Eye (tissue), 1 donor: ENCODE data around the gene NCOR2.
"Not testable (repeated sequence)": the region's sequence is repeated elsewhere in the genome, so short reads cannot be mapped to it uniquely, and the experiment has no call there.

Source experiments
- DNase-seq: peaks from one replicate; pipeline ENCODE4 v3.0.0-alpha.2; 2015

NCOR2 gene

DNA sequence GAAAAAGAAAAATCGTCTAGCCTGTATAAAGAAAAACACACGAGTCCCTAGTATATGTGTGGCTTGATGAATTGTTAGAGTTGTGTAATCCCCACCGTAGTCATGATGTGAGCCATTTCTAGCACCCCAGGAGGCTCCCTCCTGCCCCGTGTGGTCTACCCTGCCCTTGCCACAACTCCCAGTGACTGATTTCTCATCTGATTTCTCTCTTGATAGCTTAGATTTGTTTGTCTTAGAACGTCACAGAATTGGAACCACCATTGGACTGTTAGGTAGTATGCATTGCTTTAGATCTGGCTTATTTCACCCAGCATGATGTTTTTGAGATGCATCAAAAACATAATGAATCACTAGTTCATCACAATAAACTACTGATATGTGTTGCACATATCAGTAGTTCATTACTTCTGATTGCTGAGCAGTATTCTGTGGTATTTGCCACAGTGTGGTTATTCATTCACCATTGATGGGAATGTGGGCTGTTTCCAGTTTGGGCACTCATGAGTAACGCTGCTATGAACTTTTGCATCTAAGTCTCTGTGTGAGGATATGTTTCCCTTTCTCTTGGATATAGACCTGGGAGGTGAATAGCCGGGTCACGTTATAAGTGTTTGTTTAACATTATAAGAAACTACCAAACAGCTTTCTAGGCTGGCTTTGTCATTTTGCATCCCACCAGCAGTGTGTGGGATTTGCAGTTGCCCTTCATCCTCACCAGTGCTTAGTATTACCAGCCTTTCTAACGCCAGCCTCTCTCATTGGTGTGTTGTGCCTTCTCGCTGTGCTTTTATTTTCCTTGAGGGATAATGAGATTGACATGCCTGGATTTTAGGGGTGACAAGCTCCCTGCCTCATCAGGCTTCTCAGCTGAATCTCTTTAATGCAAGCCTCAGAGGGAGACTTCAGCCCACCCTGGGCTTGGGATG, 31.9 kb upstream of the NCOR2 start:
- no peak for DNase-seq

- DNase-seq: no peak
These were observed 29.6 kb upstream of the NCOR2 start for GRCh38 chr12:124597041-124597440.

DNA sequence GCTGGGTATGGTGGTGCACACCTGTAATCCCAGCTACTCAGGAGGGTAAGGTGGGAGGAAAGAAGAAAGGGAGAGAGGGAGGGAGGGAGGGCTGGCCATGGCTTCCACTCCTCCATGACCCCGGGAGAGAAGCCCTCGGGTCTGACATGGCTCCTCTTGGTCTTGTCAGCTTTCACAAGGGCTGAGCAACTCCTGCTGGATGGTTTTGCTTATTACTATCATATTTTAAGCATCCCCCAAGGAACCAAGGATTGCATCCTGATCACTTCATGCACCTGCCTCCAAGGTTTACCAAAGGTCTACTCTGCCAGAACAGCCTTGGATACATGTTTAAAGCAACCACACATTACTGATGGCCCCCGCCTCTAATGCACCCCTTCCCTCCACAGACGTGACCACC, 28.0 kb upstream of the NCOR2 start:
- DNase-seq: no peak

DNA sequence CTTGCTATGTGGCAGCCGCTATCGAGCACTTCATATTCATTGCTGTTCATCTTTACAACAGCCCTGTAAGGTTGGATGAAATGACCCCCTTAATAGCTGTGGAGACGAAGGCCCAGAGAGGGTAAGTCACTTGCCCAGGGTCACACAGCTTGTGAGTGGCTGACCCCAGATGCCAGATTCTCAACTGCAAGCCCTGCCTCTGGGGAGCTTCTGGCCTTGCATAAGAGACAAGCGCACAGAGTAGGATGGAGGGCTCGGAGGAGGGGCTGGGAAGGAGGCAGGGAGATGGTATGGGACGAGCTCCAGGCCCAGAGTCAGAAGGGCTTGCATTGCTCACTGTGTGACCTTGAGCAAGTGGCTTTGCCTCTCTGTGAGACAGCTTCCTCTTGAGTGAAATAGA, 27.4 kb upstream of the NCOR2 start:
- DNase-seq: no peak

- no peak for DNase-seq
These were observed 26.5 kb upstream of the NCOR2 start for GRCh38 chr12:124593851-124594401.

DNA sequence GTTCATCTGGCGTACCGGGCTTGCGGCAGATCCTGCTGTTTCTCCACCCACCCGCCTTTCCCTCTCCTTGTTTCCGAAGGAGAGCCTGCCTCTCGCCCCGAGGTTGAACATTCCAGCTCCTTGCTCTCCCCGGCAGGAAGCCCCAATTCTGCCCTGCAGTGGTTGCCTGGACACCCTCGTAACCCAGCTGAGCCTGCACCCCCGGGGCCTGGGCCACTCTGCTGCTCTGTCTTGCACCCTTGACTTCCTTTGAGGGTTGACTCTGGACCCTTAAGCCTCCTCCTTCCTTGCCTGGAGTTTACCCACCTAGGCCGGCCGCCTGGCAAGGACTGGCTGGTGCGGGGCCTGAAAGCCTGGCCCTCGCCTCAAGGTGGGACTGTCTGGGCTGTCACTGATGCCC, 25.8 kb upstream of the NCOR2 start:
- DNase-seq: no peak

DNA sequence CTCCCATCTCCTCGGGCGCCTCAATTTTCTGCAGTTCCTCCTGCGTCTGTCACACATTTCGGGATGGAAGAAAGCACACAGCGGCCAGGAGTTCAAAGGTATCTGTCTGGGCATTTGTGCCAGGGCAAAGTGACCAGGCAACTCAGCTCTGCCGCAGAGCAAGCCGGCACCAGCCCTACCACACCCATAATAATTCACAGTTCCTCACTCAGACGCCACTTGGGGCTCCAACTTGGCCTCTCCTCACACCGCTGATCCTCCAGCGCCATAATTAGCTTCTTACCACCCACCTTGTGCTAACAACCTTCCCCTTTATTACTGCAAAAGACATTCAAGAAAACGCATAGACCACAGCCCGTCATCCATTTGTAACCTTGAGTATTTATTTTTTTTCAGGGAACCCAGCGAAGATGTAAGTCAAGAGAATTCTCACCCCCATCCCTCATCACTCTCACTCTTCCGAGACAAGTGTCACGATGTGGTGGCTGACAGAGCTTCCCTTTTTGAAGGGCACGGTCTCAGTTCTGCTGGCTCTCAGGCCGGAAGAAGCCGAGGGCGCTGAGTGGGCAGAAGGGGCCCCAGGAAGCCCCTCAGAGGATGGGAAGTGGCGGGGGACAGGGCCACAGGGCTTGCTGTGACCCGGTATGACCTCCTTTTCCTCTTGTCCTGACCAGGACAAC, 25.2 kb upstream of the NCOR2 start:
- no peak for DNase-seq

DNA sequence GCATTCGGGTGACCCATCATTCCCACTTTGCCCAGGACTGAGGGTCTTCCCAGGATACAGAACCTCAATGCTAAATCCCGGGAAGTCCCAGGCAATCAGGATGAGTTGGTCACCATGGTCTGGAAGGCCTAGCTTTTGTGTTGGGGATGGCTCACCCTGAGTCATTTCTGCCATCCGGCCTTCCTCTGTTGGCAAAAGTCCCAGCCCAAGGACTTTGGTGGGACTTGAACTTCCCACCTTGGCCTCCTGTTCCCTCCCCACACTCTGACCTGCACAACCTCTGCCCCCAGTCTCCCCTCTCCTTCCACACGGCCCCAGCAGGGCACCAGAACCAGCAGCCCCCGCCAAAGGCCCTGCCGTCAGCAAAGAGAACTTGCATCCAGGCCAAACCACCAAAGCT, 24.6 kb upstream of the NCOR2 start:
- no peak for DNase-seq

DNA sequence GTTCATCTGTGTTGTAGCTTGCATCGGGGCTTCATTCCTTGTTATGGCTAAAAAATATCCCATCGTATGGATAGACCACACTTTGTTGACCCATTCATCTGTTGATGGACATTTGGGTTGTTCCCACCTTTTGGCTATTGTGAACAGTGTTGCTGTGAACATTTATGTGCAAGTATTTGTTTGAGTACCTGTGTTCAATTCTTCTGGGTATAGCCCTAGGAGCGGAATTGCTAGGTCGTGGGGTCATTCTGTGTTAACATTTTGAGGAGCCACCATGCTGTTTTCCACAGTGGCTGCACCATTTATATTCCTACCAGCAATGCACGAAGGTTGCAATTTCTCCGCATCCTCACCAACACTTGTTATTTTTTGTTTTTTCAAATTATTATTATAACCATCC, 23.0 kb upstream of the NCOR2 start:
- DNase-seq: no peak

DNA sequence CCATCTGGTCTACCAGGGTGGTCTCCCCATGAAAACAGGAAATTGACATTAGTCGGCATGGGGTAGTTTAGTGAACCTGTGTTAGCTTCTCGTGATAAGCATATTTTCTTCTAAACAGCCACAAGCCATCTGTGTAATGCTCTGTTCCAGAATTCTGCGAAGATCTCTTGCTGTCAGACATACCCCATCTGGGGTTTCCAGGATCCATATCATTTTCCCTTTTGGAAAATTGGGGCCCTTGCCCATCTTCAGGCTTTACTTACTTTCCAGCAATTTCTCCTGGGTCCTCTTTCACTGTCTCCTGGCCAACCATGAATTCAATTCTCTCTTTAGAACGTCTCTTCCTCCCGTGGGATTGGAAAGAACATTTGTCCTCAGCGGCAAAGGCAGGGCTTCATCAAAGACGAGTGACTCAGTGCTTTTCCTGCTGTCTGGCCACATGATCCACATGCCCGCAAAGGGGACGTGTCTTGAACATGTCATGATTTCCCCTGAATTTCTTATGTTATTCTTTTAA, 21.4 kb upstream of the NCOR2 start:
- no peak for DNase-seq

DNA sequence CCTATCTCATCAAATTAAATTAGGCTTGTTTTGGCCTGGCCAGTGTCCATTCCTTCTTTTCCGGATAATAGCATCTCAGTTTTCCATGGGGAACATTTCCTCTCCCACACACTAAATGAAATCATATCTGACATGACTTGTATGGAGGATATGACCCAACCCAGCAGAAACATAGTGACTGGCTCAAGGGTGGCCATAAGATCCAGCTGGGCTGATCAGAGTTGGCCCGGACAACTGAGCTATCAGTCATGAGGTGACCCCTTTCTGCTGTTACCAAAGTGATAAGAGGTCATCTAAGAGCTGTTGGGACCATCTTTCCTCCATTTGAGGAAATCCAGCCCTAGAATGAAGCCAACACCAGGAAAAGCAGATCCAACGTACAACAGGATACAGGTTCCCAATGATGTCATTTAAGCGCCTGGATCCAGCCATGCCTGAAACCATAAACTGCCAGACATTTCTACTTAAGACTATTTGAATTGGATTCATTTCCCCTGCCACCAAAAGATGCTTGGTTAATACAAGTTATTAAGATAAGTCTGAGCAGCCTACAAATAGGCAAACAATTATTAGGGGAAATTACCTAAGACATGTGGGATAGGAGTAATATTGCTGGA, 20.7 kb upstream of the NCOR2 start:
- DNase-seq: no peak

GRCh38 chr12:124586756-124587155, 19.3 kb upstream of the NCOR2 start:
- no peak for DNase-seq

- not testable (repeated sequence) for DNase-seq
These were observed 17.1 kb upstream of the NCOR2 start for GRCh38 chr12:124584494-124584893.

- DNase-seq: no peak
These were observed 16.4 kb upstream of the NCOR2 start for GRCh38 chr12:124583854-124584253.

GRCh38 chr12:124582108-124582424, 14.7 kb upstream of the NCOR2 start:
- DNase-seq: no peak

GRCh38 chr12:124581307-124582107, 14.1 kb upstream of the NCOR2 start:
- DNase-seq: no peak

GRCh38 chr12:124579921-124580517, 12.6 kb upstream of the NCOR2 start:
- DNase-seq: no peak

DNA sequence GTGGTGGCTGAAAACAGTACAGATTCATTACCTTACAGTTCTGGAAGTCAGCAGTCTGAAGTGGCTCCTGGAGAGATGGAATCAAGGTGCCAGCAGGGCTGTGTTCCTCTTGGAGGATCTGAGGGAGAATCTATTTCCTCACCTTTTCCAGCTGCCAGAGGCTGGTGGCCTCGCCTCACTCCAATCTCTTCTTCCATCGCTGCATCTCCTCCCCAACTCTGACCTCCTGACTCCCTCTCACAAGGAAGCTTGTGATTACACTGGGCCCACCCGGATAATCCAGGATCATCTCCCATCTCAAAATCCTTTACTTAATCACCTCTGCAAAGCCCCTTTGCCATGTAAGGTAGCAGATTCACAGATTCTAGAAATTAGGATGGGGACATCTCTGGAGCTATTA, 11.4 kb upstream of the NCOR2 start:
- DNase-seq: peak; percentile 4

GRCh38 chr12:124578445-124578844, 11.0 kb upstream of the NCOR2 start:
- peak; percentile 0 for DNase-seq

- peak; percentile 5 for DNase-seq
These were observed 10.6 kb upstream of the NCOR2 start for GRCh38 chr12:124577986-124578385.

GRCh38 chr12:124577374-124577773, 10.0 kb upstream of the NCOR2 start:
- peak; percentile 0 for DNase-seq

DNA sequence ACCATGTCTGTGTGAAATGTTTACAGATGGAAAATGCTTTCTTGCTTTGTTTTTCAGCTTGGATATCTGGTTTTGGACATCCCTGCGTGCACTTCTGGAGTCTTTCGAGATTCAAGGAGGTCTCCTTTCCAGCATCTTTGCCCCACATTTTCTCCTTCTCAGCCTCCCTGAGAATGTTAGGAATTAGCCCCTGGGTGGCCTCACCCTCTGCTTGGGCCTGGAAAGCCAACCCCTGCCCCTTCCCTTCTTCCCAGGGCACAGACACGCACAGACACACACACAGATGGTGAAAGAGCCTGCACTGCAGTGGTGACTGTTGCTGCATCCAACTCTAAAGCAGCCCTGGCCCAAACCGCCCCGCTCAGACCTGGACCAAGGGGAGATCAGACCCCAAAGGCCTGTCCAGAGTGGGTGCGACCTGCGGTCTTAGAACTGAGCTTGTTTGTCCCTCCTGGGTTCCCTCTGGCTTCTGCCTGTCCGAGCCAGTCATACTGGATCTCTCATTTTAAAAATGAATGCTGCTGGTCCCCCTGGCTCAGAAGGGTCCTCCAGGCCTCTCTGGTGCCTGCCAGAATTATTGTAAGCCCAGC, 8.7 kb upstream of the NCOR2 start:
- peak; percentile 3 for DNase-seq
